Colonic mucosa (tissue), 4 donors: ENCODE results near the gene GALNT17. TPM values are rescaled to one million over a fixed set of nuclear protein-coding genes. Genes with fewer than 3 reads are reported as not detected.

Experiments
- DNase-seq: peaks from one replicate; pipeline ENCODE4 v3.0.0-alpha.2; 2020
- H3K27ac ChIP-seq: fragments of 200-600 bp; one replicate; pipeline ENCODE4 v1.8.0; 2021
- H3K27me3 ChIP-seq: fragments of 200-600 bp; one replicate; pipeline ENCODE4 v1.8.0; 2021
- H3K36me3 ChIP-seq: fragments of 200-600 bp; one replicate; pipeline ENCODE4 v1.8.0; 2021
- H3K4me1 ChIP-seq: fragments of 200-600 bp; one replicate; pipeline ENCODE4 v1.8.0; 2021; ENCODE audit warnings: mild to moderate bottlenecking
- H3K4me3 ChIP-seq: fragments of 200-600 bp; one replicate; pipeline ENCODE4 v1.8.0; 2021
- H3K9ac ChIP-seq, 2 donors: one replicate each; pipeline ENCODE4 v1.7.0; 2013; ENCODE audit warnings: control low read depth in 2 of 2, low read depth in 2 of 2, low read length in 2 of 2
- H3K9me3 ChIP-seq: fragments of 200-600 bp; one replicate; pipeline ENCODE4 v1.8.0; 2021
- intact Hi-C: fragments of 100-400 bp; cut with DNase I; formaldehyde crosslinking; loops from one replicate; pipeline ENCODE4 v1.14.1; 2022
- total RNA-seq, 2 donors: library from RNA; stranded (reverse); fragmentation: NEBNext Ultra II Directional in 1 of 2; extraction: Animal tissue kit (Norgen Biotek cat#: 25700) in 1 of 2; gene quantifications; one replicate each; pipeline ENCODE4 v1.2.1, GENCODE V29; 2021
- TF ChIP-seq, protein P1 (sequence below): fragments of 200-600 bp; IDR thresholded peaks from one replicate; pipeline ENCODE4 v1.8.0; 2022; ENCODE audit warnings: antibody characterized with exemption, mild to moderate bottlenecking
- donor health status: healthy.
- donor health status: DM: no; HTN: no; CAD: no.
- donor health status: DM: no; HTN: no; CAD: no.

GALNT17 gene
- total RNA-seq, 2 donors from 2014 or later: 0.37 to 1.3 TPM

DNA sequence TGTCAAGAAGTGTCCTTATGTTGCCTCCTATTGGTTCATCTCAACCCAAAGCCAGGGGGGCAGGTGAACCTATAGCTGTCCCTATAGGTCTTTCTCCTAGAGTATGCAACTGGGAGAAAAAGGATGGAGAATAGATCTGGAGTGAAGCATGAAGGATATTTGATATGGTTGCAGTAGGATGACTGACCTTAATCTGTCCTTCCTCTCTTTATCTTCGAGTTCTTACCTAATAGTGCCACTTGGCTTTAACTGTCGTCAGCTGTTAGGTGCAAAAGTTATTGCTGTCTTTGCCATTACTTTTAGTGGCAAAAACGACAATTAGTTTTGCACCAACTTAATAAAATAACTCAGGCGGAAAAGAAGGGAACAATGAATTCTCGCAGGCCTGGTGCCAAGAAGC, 196.0 kb downstream of the GALNT17 start:
- Histone ChIP-seq H3K4me1 (no peaks in the 10 kb centered on the region), H3K36me3 (no peaks in the 10 kb centered on the region), H3K27me3 (no peaks in the 10 kb centered on the region), H3K27ac (no peak overlapping the region), H3K4me3 (no peak overlapping the region), H3K9ac (no peak overlapping the region), H3K9me3 (no peaks in the 10 kb centered on the region)
- no peak for DNase-seq
- TF ChIP-seq, protein P1, sequence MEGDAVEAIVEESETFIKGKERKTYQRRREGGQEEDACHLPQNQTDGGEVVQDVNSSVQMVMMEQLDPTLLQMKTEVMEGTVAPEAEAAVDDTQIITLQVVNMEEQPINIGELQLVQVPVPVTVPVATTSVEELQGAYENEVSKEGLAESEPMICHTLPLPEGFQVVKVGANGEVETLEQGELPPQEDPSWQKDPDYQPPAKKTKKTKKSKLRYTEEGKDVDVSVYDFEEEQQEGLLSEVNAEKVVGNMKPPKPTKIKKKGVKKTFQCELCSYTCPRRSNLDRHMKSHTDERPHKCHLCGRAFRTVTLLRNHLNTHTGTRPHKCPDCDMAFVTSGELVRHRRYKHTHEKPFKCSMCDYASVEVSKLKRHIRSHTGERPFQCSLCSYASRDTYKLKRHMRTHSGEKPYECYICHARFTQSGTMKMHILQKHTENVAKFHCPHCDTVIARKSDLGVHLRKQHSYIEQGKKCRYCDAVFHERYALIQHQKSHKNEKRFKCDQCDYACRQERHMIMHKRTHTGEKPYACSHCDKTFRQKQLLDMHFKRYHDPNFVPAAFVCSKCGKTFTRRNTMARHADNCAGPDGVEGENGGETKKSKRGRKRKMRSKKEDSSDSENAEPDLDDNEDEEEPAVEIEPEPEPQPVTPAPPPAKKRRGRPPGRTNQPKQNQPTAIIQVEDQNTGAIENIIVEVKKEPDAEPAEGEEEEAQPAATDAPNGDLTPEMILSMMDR: no peak
- intact Hi-C loops: no loop called here

DNA sequence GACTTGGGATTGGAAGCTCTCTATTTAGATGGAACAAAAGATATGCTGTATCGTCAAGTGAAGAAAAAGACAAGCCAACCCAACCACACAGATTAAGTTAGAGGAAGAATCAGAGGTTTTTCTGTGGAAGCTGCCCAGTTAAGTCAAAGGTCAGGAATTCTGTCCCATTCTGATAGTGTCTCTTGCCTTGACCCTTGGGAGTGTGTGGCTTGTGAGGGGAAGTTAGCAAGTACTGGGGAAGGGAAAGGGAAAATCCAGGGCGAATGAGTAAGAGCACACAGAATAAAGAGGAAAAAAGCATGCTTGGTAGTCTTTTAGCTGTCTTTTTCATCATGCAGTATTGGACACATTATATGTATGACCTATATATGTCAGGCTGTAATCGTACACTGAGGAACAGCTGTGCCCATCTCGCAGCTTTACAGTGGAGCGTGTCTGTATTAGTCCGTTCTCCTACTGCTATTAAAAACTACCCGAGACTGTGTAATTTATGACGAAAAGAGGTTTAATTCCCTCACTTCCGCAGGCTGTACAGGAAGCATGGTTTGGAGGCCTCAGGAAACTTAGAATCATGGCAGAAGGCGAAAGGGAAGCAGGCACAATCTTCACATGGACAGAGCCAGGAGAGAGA, 197.2 kb downstream of the GALNT17 start:
- Histone ChIP-seq H3K9me3 (no peaks in the 10 kb centered on the region), H3K4me3 (no peak overlapping the region), H3K27ac (no peak overlapping the region), H3K36me3 (no peaks in the 10 kb centered on the region), H3K9ac (no peak overlapping the region), H3K4me1 (no peaks in the 10 kb centered on the region), H3K27me3 (no peaks in the 10 kb centered on the region)
- TF ChIP-seq, protein P1: no peak
- intact Hi-C loops: no loop called here
- no peak for DNase-seq

DNA sequence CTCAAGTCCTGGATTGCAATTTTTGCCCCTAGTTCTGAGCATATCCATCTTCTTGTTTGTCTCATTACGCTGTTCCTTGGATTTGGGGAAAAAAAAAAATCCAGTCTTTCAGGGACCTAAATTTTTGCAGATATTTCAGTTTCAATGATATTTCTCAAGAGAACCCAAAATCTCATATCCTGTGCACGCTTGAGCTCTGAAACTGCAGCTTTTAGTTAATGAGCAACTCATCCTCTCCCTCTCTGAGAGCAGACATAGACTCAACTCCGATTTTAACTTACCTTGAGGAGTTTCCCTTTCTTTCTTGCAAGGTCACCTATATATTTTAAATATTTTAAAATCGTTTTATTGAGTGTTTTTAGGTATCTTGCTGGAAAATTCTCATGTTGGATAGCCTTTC, 200.3 kb downstream of the GALNT17 start:
- Histone ChIP-seq H3K9ac (no peak overlapping the region), H3K9me3 (no peaks in the 10 kb centered on the region), H3K4me1 (no peaks in the 10 kb centered on the region), H3K27ac (no peak overlapping the region), H3K4me3 (no peak overlapping the region), H3K36me3 (no peaks in the 10 kb centered on the region), H3K27me3 (no peaks in the 10 kb centered on the region)
- TF ChIP-seq, protein P1: no peak
- no peak for DNase-seq
- intact Hi-C loops: no loop called here

DNA sequence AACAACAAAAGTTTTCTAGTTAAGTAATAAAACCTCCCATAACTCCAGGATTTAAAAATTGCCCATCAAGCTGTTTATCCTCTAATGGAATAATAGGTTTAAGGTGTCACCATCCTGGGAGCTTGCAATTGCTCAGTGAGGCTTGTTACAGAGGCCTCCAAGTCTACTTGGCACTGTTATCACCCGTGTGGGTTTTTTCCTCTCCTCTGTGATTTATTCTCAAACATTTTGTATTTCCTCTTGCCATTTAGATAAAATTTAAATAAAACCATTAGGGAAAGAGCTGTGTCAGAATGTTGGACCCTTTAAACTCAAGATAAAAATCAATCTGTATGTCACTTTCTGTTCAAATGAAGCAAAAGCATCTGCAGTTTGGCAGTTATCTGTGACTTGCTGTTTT, 202.6 kb downstream of the GALNT17 start:
- intact Hi-C loops: no loop called here
- no peaks in the 10 kb centered on the region for H3K4me1 ChIP-seq

DNA sequence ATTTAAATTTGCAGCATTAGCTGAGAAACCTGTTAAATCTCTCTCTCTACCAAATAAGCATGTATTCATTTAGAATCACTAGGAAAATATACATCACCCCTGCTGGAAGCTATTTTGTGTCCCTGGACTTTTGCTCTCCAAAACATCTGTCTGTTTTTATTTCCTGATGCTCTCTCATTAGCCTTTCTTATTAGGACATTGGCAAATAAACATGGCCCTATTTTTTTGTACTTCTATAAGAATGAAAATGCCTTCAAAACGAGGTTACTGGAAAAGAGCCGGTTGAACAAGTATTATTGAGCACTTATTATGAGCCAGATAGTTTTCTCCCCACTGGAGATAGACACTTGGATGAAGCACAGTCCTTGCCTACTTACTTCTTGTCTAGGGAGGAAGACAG, 206.9 kb downstream of the GALNT17 start:
- H3K27me3 ChIP-seq: no peaks in the 10 kb centered on the region
- no peaks in the 10 kb centered on the region for H3K36me3 ChIP-seq
- H3K27ac ChIP-seq: no peak overlapping the region
- no peak overlapping the region for H3K9ac ChIP-seq
- intact Hi-C loops: no loop called here
- no peak overlapping the region for H3K4me3 ChIP-seq
- TF ChIP-seq, protein P1: no peak
- no peaks in the 10 kb centered on the region for H3K4me1 ChIP-seq
- no peaks in the 10 kb centered on the region for H3K9me3 ChIP-seq
- no peak for DNase-seq

More for the DNA sequence above, 202.6 kb downstream of the GALNT17 start:
- TF ChIP-seq, protein P1: no peak
- DNase-seq: no peak
- no peaks in the 10 kb centered on the region for H3K9me3 ChIP-seq
- no peaks in the 10 kb centered on the region for H3K27me3 ChIP-seq
- H3K9ac ChIP-seq: no peak overlapping the region
- H3K27ac ChIP-seq: no peak overlapping the region
- H3K36me3 ChIP-seq: no peaks in the 10 kb centered on the region
- no peak overlapping the region for H3K4me3 ChIP-seq
